GM12873 (cell line): Measurements from ENCODE around the gene ABCD2.

ENCODE experiments used
- CTCF ChIP-seq: IDR thresholded peaks from 2 replicates; pipeline ENCODE4 v1.5.1; 2012; ENCODE audit warnings: low read depth, mild to moderate bottlenecking, moderate library complexity, low read length, control low read depth; ENCODE audit not compliant: insufficient read depth; ENCODE audit errors: missing control alignments

The ABCD2 gene

GRCh38 chr12:39612250-39612649 is 7.4 kb downstream of the ABCD2 start:
- TF ChIP-seq CTCF, result no peak

GRCh38 chr12:39611818-39612217 is 7.8 kb downstream of the ABCD2 start:
- no peak for TF ChIP-seq CTCF

GRCh38 chr12:39610436-39611025 is 9.1 kb downstream of the ABCD2 start:
- TF ChIP-seq CTCF, result no peak

GRCh38 chr12:39606712-39607423 is 12.7 kb downstream of the ABCD2 start:
- TF ChIP-seq CTCF, result no peak

- TF ChIP-seq CTCF, result no peak
These were observed 13.6 kb downstream of the ABCD2 start for GRCh38 chr12:39605996-39606395.

- no peak for TF ChIP-seq CTCF
These were observed 14.1 kb downstream of the ABCD2 start for GRCh38 chr12:39605501-39605900.

GRCh38 chr12:39603065-39603464 is 16.5 kb downstream of the ABCD2 start:
- no peak for TF ChIP-seq CTCF
